ENCODE data around the gene FUCA2.

The FUCA2 gene

DNA sequence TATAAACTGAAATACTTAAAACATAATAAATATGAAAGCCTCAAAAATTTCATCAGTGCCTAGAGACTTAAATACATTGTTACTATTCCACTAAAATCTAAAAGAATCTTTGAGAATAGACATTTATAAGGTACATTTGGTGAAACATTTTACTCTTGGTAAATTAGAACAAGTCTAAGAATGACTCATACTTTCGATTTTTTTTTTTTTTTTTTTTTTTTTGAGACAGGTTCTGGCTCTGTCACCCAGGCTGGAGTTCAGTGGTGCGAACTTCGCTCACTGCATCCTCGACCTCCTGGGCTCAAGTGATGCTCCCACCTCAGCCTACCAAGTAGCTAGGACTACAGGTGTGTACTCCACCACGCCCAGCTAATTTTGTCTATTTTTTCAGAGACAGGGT is 6.4 kb downstream of the FUCA2 start:
- H3K4me3 ChIP-seq (replicated peaks; ENCODE audit: low read depth, low read length), result no peak overlapping the region
- TF ChIP-seq, protein P1, sequence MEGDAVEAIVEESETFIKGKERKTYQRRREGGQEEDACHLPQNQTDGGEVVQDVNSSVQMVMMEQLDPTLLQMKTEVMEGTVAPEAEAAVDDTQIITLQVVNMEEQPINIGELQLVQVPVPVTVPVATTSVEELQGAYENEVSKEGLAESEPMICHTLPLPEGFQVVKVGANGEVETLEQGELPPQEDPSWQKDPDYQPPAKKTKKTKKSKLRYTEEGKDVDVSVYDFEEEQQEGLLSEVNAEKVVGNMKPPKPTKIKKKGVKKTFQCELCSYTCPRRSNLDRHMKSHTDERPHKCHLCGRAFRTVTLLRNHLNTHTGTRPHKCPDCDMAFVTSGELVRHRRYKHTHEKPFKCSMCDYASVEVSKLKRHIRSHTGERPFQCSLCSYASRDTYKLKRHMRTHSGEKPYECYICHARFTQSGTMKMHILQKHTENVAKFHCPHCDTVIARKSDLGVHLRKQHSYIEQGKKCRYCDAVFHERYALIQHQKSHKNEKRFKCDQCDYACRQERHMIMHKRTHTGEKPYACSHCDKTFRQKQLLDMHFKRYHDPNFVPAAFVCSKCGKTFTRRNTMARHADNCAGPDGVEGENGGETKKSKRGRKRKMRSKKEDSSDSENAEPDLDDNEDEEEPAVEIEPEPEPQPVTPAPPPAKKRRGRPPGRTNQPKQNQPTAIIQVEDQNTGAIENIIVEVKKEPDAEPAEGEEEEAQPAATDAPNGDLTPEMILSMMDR (IDR thresholded peaks at IDR 0.05; ENCODE audit: low read length, missing control alignments), result no peak
- DNase-seq (ENCODE audit: low read depth), result no peak

DNA sequence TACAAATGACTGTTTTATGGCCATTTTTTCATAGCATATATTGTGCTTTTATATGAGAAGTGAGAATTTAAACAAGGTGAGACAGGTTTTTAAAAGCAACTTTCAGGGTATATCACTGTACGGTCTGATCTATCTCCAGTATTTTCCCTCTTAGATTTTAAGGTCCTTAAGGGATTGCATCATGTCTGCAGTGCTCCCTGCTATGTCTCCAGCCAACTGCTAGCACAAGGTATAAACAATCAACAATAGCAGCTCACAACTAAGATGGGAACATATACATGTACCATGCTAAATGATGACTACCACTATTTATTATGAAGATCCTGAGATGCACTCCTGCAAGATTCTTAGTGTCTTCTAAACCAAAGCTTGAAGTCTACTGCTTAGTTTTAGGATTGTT is 7.2 kb downstream of the FUCA2 start:
- DNase-seq (ENCODE audit: low read depth), result no peak
- H3K4me3 ChIP-seq (replicated peaks; ENCODE audit: low read depth, low read length), result no peak overlapping the region

DNA sequence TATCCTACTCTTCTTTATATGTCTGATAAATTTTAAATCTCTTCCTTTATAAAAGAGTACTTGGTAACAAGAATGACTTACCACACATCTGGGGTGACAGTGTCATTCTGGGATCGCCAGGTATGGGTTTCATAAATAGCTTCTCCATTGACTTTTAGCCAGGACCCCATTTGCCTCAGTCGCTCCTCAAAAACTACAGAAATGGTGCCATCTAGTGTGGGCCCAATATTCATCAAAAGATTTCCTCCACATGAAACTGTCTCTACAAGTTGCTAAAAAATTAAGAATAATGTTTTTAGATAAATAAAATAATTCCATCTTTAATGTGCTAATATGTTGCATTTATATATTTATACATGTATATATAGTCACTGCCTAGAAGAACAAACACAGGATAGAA is 9.7 kb downstream of the FUCA2 start:
- TF ChIP-seq, protein P1 (IDR thresholded peaks at IDR 0.05; ENCODE audit: low read length, missing control alignments), result no peak
- no peak overlapping the region for H3K4me3 ChIP-seq (replicated peaks; ENCODE audit: low read depth, low read length)
- no peak for DNase-seq (ENCODE audit: low read depth)

More for the DNA sequence above, 7.2 kb downstream of the FUCA2 start:
- TF ChIP-seq, protein P1 (IDR thresholded peaks at IDR 0.05; ENCODE audit: low read length, missing control alignments), result no peak

DNA sequence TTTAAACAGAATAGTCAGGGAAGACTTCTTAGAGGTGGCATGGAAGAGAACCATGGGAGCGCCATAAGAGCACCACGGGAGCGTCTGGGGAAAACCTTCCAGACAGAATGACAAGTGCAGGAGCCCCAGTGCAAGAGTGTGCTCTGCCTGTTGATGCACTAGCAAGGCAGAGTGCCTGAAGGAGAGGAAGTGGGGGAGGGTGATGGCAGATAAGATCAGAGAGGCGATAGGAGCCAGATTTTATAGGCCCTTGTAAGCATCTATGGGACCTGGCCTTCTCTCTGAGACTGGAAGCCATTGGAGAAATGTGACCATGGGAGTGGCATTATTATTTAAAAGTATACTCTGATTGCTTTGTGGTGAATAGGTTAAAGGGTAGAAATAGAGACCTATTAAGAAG is 13.1 kb downstream of the FUCA2 start:
- no peak for DNase-seq (ENCODE audit: low read depth)
- H3K4me3 ChIP-seq (replicated peaks; ENCODE audit: low read depth, low read length), result no peak overlapping the region
- TF ChIP-seq, protein P1 (IDR thresholded peaks at IDR 0.05; ENCODE audit: low read length, missing control alignments), result no peak

DNA sequence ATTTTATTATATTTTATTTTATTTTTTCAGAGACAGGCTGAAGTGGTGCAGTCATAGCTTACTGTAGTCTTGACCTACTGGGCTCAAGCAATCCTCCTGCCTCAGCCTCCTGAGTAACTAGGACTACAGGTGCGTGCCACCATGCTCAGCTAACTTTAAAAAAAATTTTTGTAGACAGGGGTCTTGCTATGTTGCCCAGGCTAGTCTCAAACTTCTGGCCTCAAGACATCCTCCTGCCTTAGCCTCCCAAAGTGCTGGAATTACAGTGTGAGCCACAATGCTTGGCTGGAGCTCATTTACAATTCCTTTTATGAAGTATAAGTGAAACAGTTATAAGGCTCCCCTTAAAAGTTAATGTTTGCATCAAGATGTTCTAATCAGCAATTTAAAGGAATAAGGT is 14.5 kb downstream of the FUCA2 start:
- no peak for DNase-seq (ENCODE audit: low read depth)
- no peak overlapping the region for H3K4me3 ChIP-seq (replicated peaks; ENCODE audit: low read depth, low read length)
- TF ChIP-seq, protein P1 (IDR thresholded peaks at IDR 0.05; ENCODE audit: low read length, missing control alignments), result no peak

DNA sequence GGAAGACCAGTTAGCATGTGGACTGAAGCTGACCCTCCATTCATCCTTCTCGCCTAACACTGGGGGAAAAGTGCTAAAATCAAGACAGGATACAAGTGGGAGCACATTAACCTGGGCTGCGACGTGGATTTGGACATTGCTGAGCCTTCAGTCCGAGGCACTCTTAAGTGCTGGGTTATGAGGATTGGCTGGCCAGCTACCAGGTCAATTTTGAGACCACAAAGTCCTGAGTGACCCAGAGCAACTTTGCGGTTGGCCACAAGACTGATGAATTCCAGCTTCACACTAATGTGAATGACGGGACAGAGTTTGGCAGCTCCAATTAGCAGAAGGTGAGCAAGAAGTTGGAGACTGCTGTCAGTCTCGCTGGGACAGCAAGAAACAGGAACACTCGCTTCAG is 20.7 kb downstream of the FUCA2 start:
- no peak for DNase-seq (ENCODE audit: low read depth)
- no peak overlapping the region for H3K4me3 ChIP-seq (replicated peaks; ENCODE audit: low read depth, low read length)
- TF ChIP-seq, protein P1 (IDR thresholded peaks at IDR 0.05; ENCODE audit: low read length, missing control alignments), result no peak

DNA sequence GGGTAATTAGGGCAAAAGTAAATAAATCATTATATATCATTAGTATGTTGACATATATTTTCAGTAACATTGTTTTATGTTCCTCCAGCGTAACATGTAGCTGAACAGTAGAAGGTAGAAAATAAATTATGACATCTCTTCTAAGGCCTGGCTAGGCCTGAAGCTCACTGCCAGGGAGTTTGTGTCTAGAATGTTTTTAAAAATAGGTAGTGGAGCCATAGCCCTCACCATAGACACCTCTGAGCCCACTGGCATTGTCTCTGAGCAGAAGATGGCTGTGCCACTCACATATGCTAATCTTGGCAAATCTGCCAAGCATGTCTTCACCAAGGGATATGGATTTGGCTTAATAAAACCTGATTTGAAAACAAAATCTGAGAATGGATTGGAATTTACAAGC is 21.3 kb downstream of the FUCA2 start:
- no peak overlapping the region for H3K4me3 ChIP-seq (replicated peaks; ENCODE audit: low read depth, low read length)
- DNase-seq (ENCODE audit: low read depth), result no peak
- TF ChIP-seq, protein P1 (IDR thresholded peaks at IDR 0.05; ENCODE audit: low read length, missing control alignments), result no peak
